Measurements from ENCODE around the gene EIPR1.
"Not testable (repeated sequence)": the region's sequence is repeated elsewhere in the genome, so short reads cannot be mapped to it uniquely, and the experiment has no call there.

The EIPR1 gene

DNA sequence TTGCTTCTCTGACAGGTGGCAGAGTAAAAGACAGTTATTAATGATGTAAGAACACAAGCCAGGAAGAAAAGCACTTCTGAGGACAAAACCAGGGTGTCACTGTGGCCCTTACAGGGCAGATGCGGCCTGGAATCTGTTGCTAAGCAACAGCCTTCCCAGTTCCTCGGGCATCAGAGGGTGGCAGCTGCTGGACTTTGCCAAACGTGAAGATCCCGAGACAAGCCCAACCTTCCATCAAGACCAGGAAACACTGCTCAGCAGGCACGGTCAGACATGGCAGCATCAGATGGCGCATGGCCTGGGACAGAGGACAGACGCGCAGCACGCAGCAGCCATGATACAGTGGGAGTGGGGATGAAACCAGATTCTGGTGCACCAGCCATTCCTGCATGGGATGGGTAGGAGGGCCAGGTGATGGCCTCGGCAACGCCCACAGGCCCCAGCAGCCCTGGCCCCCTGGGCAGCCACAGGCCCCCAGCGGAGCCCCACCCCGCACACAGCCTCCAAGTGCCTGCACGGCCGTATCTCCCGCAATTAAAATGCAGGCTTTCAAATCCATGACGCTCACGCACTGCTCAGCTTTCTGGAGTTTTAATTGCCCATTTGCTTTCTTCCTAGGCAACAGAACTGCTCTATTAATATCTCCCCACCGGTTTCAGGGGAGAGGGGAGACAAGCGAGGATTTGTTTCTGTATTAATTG is 89.0 kb downstream of the EIPR1 start:
- DNase-seq (ENCODE audit: low spot score) (no peak), ATAC-seq (ENCODE audit: low read depth) (no peak)
- Histone ChIP-seq H3K27ac (ENCODE audit: poor library complexity, severe bottlenecking) (no peak overlapping the region), H3K27me3 (ENCODE audit: insufficient read depth, poor library complexity, severe bottlenecking) (no peaks in the 10 kb centered on the region), H3K4me3 (ENCODE audit: severe bottlenecking) (no peak overlapping the region), H3K9me3 (ENCODE audit: severe bottlenecking) (no peaks in the 10 kb centered on the region), H3K36me3 (ENCODE audit: low read depth) (no peaks in the 10 kb centered on the region), H3K4me1 (ENCODE audit: insufficient read depth, poor library complexity, severe bottlenecking) (no peaks in the 10 kb centered on the region)
- TF ChIP-seq, protein P1, sequence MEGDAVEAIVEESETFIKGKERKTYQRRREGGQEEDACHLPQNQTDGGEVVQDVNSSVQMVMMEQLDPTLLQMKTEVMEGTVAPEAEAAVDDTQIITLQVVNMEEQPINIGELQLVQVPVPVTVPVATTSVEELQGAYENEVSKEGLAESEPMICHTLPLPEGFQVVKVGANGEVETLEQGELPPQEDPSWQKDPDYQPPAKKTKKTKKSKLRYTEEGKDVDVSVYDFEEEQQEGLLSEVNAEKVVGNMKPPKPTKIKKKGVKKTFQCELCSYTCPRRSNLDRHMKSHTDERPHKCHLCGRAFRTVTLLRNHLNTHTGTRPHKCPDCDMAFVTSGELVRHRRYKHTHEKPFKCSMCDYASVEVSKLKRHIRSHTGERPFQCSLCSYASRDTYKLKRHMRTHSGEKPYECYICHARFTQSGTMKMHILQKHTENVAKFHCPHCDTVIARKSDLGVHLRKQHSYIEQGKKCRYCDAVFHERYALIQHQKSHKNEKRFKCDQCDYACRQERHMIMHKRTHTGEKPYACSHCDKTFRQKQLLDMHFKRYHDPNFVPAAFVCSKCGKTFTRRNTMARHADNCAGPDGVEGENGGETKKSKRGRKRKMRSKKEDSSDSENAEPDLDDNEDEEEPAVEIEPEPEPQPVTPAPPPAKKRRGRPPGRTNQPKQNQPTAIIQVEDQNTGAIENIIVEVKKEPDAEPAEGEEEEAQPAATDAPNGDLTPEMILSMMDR (IDR thresholded peaks at IDR 0.05; ENCODE audit: poor library complexity, severe bottlenecking): no peak

DNA sequence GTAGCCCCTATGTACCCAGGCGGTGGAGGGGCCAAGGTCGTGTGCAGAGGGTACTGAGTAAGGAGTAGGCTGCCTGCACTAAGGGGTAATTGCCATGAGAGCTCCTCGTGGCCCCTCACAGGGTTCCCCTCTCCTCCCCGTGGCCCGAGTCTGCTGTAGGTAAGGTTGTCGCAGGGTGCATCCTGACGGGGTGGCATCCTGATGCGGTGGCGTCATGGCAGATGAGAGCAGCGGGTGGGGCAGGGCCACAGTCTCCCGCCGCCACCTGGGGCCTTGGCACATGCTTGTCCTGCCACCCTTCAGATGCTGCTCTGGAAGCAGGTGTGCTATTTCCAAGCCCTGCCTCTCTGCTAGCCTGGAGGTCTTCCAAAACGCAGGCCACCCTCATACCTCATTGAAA is 89.7 kb downstream of the EIPR1 start:
- Histone ChIP-seq H3K4me3 (ENCODE audit: severe bottlenecking) (no peak overlapping the region), H3K36me3 (ENCODE audit: low read depth) (no peaks in the 10 kb centered on the region), H3K9me3 (ENCODE audit: severe bottlenecking) (no peaks in the 10 kb centered on the region), H3K4me1 (ENCODE audit: insufficient read depth, poor library complexity, severe bottlenecking) (no peaks in the 10 kb centered on the region), H3K27me3 (ENCODE audit: insufficient read depth, poor library complexity, severe bottlenecking) (no peaks in the 10 kb centered on the region), H3K27ac (ENCODE audit: poor library complexity, severe bottlenecking) (no peak overlapping the region)
- DNase-seq (ENCODE audit: low spot score) (no peak), ATAC-seq (ENCODE audit: low read depth) (no peak)
- TF ChIP-seq, protein P1 (IDR thresholded peaks at IDR 0.05; ENCODE audit: poor library complexity, severe bottlenecking): no peak

DNA sequence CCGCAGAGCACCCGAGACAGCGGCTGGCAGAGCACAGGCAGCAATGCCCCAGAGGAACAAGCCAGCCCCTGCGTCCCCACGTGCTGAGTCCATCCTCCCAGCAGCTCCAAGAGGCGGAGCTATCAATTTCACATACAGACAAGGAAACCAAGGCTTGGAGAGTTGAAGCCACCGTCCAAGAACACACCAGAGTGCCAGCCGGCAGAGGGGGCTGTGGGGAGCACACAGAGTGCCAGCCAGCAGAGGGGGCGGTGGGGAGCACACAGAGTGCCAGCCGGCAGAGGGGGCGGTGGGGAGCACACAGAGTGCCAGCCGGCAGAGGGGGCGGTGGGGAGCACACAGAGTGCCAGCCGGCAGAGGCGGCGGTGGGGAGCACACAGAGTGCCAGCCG is 91.0 kb downstream of the EIPR1 start:
- not testable (repeated sequence) for H3K4me1 ChIP-seq (ENCODE audit: insufficient read depth, poor library complexity, severe bottlenecking); DNase-seq (ENCODE audit: low spot score); H3K27me3 ChIP-seq (ENCODE audit: insufficient read depth, poor library complexity, severe bottlenecking); H3K9me3 ChIP-seq (ENCODE audit: severe bottlenecking); H3K36me3 ChIP-seq (ENCODE audit: low read depth); H3K4me3 ChIP-seq (ENCODE audit: severe bottlenecking); H3K27ac ChIP-seq (ENCODE audit: poor library complexity, severe bottlenecking); ATAC-seq (ENCODE audit: low read depth)

DNA sequence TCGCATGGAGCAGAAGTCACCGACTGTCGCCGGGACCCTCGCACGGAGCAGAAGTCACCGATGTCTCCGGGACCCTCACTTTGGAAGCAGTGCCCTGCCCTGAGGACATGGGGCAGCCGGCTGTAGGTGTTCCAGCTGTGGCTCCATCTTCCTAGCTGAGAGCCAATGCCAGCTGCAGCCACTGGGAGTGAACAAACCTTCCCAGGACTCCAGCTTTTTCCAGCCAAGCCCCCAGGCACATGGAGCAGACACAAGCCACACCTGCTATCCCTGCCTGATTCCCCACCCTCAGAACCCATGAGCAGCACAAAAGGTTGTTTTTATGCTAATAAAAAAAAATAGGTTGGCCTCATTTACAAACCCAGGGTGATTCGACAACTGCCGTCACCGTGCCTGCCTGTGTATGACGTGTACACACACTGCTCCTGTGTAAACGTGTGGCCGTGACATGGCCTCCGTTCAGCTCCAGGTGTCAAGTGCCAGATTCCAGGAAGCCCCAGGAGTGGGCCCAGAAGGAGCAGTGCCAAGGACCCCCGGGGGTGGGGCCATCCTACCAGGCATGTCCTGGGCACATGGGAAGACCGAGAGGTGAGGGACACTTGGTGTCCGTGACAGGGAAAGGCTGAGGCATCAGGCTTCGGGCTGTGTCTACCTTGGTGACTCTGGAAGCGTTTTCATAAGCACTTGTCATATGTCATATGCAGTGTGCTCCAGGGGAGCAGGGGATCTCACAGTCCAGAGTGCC is 91.5 kb downstream of the EIPR1 start:
- ATAC-seq (ENCODE audit: low read depth) (no peak), DNase-seq (ENCODE audit: low spot score) (no peak)
- H3K9me3 ChIP-seq (ENCODE audit: severe bottlenecking): no peaks in the 10 kb centered on the region
- H3K27ac ChIP-seq (ENCODE audit: poor library complexity, severe bottlenecking): no peak overlapping the region
- H3K4me1 ChIP-seq (ENCODE audit: insufficient read depth, poor library complexity, severe bottlenecking): no peaks in the 10 kb centered on the region
- no peak overlapping the region for H3K4me3 ChIP-seq (ENCODE audit: severe bottlenecking)
- no peaks in the 10 kb centered on the region for H3K36me3 ChIP-seq (ENCODE audit: low read depth)
- TF ChIP-seq, protein P1 (IDR thresholded peaks at IDR 0.05; ENCODE audit: poor library complexity, severe bottlenecking): no peak
- no peaks in the 10 kb centered on the region for H3K27me3 ChIP-seq (ENCODE audit: insufficient read depth, poor library complexity, severe bottlenecking)

DNA sequence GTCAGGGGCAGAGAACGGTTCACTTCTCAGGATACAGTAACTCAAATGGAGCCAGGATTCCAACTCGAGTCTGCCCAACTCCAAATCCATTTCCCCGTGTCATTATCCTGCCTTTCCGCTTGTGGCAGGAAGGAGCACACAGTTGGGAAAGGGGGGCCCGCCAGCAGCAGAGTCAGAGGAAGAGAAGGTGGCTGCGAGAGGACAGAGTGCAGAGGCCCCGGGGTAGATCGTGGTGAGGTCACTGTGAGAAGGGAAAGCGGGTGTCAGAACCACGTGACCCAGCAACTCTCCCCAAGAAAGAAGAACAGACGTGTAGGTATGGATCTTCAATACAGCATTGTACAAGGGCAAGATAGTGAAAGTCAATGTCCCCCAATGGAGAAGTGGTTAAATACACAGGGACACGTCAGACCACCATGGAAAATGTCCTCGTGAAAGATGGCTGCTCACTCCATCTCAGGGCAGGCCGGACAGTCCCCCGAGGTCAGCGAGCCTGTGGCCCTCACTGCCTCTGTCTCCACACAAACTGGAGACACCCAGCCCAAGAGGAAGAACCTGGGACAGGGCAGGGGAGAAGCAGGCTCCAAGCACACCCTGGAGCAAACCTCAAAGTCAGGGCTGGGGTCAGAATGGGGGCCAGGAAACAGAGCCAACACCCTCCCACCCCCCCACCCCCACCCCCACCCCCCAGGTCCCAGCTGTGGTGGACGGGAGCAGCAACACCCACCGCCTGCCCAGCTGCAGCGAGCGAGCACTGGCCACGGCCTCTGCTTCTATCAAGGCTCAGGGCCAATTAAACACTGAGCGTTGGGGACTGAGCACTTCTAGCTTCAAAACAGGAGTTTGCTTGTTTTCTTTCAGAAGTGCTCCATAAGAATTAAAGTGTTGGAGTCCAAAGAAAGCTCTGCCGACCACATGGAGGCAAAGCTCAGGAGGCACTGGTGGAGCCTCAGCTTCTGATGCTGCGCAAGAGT is 92.7 kb downstream of the EIPR1 start:
- no peak for DNase-seq (ENCODE audit: low spot score)
- Histone ChIP-seq H3K27me3 (ENCODE audit: insufficient read depth, poor library complexity, severe bottlenecking) (no peaks in the 10 kb centered on the region), H3K4me1 (ENCODE audit: insufficient read depth, poor library complexity, severe bottlenecking) (no peaks in the 10 kb centered on the region), H3K36me3 (ENCODE audit: low read depth) (no peaks in the 10 kb centered on the region), H3K9me3 (ENCODE audit: severe bottlenecking) (no peaks in the 10 kb centered on the region), H3K27ac (ENCODE audit: poor library complexity, severe bottlenecking) (no peak overlapping the region), H3K4me3 (ENCODE audit: severe bottlenecking) (no peak overlapping the region)
- TF ChIP-seq, protein P1 (IDR thresholded peaks at IDR 0.05; ENCODE audit: poor library complexity, severe bottlenecking): no peak
- no peak for ATAC-seq (ENCODE audit: low read depth)

DNA sequence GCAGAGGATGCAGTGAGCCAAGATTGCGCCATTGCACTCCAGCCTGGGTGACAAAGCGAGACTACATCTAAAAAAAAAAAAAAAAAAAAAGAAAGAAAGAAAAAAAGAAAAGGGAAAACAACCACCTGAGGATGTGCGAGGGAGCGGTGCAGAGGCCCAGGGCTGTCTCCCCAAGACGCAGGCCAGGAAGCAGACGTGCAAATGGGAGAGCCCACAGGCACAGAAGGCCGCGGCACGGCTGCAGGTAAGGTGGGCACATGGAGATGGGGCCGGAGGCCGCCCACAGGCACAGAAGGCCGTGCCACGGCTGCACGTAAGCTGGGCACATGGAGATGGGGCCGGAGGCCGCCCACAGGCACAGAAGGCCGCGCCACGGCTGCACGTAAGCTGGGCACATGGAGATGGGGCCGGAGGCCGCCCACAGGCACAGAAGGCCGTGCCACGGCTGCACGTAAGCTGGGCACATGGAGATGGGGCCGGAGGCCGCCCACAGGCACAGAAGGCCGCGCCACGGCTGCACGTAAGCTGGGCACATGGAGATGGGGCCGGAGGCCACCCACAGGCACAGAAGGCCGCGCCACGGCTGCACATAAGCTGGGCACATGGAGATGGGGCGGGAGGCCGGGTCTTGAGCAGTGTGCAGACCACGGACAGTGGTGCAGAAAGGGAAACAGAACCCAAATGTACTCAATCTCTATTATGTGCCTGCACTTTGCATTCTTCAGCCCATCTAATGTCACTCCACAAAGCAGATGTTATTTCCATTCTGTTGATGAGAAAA is 93.6 kb downstream of the EIPR1 start:
- not testable (repeated sequence) for H3K36me3 ChIP-seq (ENCODE audit: low read depth); H3K9me3 ChIP-seq (ENCODE audit: severe bottlenecking); H3K27me3 ChIP-seq (ENCODE audit: insufficient read depth, poor library complexity, severe bottlenecking); ATAC-seq (ENCODE audit: low read depth); DNase-seq (ENCODE audit: low spot score); H3K4me3 ChIP-seq (ENCODE audit: severe bottlenecking); H3K4me1 ChIP-seq (ENCODE audit: insufficient read depth, poor library complexity, severe bottlenecking); H3K27ac ChIP-seq (ENCODE audit: poor library complexity, severe bottlenecking)

All from RWPE2 (cell line).